ENCODE results near the gene RCC2. TPM values are rescaled to one million over a fixed set of nuclear protein-coding genes. Genes with fewer than 3 reads are reported as not detected.
A peak's percentile ranks its signal among the peaks of the same experiment; 100 is the strongest.

Gene RCC2
- total RNA-seq, 1 experiment from 2014 or later = 473 TPM

DNA sequence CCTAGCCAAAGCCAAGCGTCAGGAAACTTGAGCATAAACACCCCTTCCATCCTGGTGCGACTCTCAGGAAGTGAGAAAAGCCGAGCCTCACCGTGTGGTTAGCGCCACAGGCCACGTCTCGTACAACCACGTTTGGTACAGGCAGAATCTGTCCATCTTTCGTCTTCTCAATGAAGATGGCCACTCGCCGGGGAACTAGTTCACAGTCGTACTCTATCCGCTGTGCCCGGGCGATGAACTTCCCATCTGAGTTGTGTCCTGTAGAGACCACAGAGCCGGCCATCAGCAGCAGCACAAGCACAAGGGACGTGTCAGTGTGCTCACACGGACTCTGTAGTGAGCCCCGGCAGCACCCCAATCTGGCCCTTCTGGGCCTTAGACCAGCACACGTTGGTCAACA is 23.1 kb downstream of the RCC2 start:
- Mint-ChIP-seq H3K27ac (peak overlapping the region; percentile 57 to 90 (median 75); a peak in 6 of 7 replicates), H3K27me3 (ENCODE audit: low read depth) (no peaks in the 10 kb centered on the region; the same call in 1 of the 2 replicates), H3K9me3 (no peaks in the 10 kb centered on the region), H3K4me3 (no peak overlapping the region; a peak in 1 of 5 replicates), H3K36me3 (ENCODE audit: insufficient read depth in 1 of 3, low read depth in 3 of 3) (peaks cover 82 to 100% (median 100%) of the 10 kb centered on the region in 3 experiments), H3K4me1 (peaks cover 22 to 35% of the 10 kb centered on the region in 2 experiments)
- no peak overlapping the region for H2BK15ac ChIP-seq (ENCODE audit: low read depth, low read length)
- H2BK12ac ChIP-seq (ENCODE audit: insufficient read length, low read depth, low read length) = no peak overlapping the region
- no peaks in the 10 kb centered on the region for H3K23me2 ChIP-seq (ENCODE audit: insufficient read length, low read depth, low read length, poor library complexity, severe bottlenecking)
- no peak overlapping the region for H3T11ph ChIP-seq (ENCODE audit: low read length)
- no peak overlapping the region for H4K8ac ChIP-seq (replicated peaks; ENCODE audit: insufficient read length, low read depth, low read length)
- DNase-seq = no peak
- H3K14ac ChIP-seq (ENCODE audit: insufficient read depth, low read length) = no peak overlapping the region
- H2AK5ac ChIP-seq (ENCODE audit: insufficient read length, low read length) = no peak overlapping the region
- H3K18ac ChIP-seq (ENCODE audit: insufficient read length, low read depth, low read length) = no peak overlapping the region
- H3K9me3 ChIP-seq (ENCODE audit: control insufficient read depth, low read depth, low read length) = no peaks in the 10 kb centered on the region
- no CpG with 5 or more reads among the region's 20 CpGs for WGBS (ENCODE audit: extremely low coverage, insufficient read length, low lambda C conversion rate)
- no peak overlapping the region for H2AFZ ChIP-seq (ENCODE audit: low read length)
- H4K5ac ChIP-seq (ENCODE audit: insufficient read length, low read depth, low read length) = no peak overlapping the region
- H3K4me1 ChIP-seq (ENCODE audit: insufficient read depth, low read length) = no peaks in the 10 kb centered on the region
- TF ChIP-seq, protein P1, sequence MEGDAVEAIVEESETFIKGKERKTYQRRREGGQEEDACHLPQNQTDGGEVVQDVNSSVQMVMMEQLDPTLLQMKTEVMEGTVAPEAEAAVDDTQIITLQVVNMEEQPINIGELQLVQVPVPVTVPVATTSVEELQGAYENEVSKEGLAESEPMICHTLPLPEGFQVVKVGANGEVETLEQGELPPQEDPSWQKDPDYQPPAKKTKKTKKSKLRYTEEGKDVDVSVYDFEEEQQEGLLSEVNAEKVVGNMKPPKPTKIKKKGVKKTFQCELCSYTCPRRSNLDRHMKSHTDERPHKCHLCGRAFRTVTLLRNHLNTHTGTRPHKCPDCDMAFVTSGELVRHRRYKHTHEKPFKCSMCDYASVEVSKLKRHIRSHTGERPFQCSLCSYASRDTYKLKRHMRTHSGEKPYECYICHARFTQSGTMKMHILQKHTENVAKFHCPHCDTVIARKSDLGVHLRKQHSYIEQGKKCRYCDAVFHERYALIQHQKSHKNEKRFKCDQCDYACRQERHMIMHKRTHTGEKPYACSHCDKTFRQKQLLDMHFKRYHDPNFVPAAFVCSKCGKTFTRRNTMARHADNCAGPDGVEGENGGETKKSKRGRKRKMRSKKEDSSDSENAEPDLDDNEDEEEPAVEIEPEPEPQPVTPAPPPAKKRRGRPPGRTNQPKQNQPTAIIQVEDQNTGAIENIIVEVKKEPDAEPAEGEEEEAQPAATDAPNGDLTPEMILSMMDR (conservative IDR thresholded peaks at IDR 0.05) = no peak
- no peak overlapping the region for H3K4ac ChIP-seq (ENCODE audit: low read depth, low read length)
- no peak overlapping the region for H3K27ac ChIP-seq (ENCODE audit: insufficient read length, low read depth, low read length)
- no peak overlapping the region for H2BK120ac ChIP-seq (ENCODE audit: low read depth, low read length, poor library complexity, severe bottlenecking)
- H3K56ac ChIP-seq (ENCODE audit: insufficient read length, low read depth, low read length) = no peak overlapping the region
- no peaks in the 10 kb centered on the region; the same call in 1 of the 2 replicates for H3K79me2 ChIP-seq (ENCODE audit: insufficient read depth, low read length)
- H3K27me3 ChIP-seq (ENCODE audit: insufficient read depth, low read length) = no peaks in the 10 kb centered on the region
- H4K91ac ChIP-seq (ENCODE audit: insufficient read length, low read depth, low read length) = no peak overlapping the region
- no peak overlapping the region for H2BK5ac ChIP-seq (ENCODE audit: insufficient read length, low read length)
- H3K23ac ChIP-seq (ENCODE audit: insufficient read length, low read depth, low read length) = no peak overlapping the region
- H3K9ac ChIP-seq (ENCODE audit: extremely low read depth, insufficient read length, low read length) = no peak overlapping the region
- H3K79me1 ChIP-seq (ENCODE audit: insufficient read depth, low read depth, low read length, poor library complexity, severe bottlenecking) = peaks cover 13% of the 10 kb centered on the region
- H2BK20ac ChIP-seq (ENCODE audit: low read depth, low read length, poor library complexity, severe bottlenecking) = no peak overlapping the region
- H4K20me1 ChIP-seq (ENCODE audit: control insufficient read depth, insufficient read depth, insufficient read length) = no peaks in the 10 kb centered on the region
- H3K4me2 ChIP-seq (ENCODE audit: insufficient read depth, insufficient read length, low read length) = no peak overlapping the region
